Neuron (in vitro differentiated cells): ENCODE results near the gene TENT5C.

ENCODE experiments used
- H2AFZ ChIP-seq: one replicate; pipeline ENCODE4 v1.6.1; 2013; ENCODE audit warnings: low read depth, mild to moderate bottlenecking, inconsistent platforms, low read length, moderate library complexity
- H3K27me3 ChIP-seq: one replicate; pipeline ENCODE4 v1.6.1; 2013; ENCODE audit warnings: low read length; ENCODE audit not compliant: insufficient read depth
- H3K36me3 ChIP-seq: one replicate; pipeline ENCODE4 v1.6.1; 2013; ENCODE audit warnings: low read length; ENCODE audit not compliant: insufficient read depth
- H3K4me1 ChIP-seq: one replicate; pipeline ENCODE4 v1.6.1; 2013; ENCODE audit warnings: low read length; ENCODE audit not compliant: insufficient read depth
- H3K4me3 ChIP-seq: 2 replicates; pipeline ENCODE4 v1.5.1; 2013; ENCODE audit warnings: mild to moderate bottlenecking, low read length, moderate library complexity
- H3K9me3 ChIP-seq: one replicate; pipeline ENCODE4 v1.6.1; 2013; ENCODE audit warnings: low read length

The TENT5C gene

GRCh38 chr1:117669572-117669971, 63.7 kb downstream of the TENT5C start:
- no peaks in the 10 kb centered on the region for H3K9me3 ChIP-seq
- H3K27me3 ChIP-seq: no peaks in the 10 kb centered on the region
- no peak overlapping the region for H3K4me3 ChIP-seq

GRCh38 chr1:117670976-117671780, 65.3 kb downstream of the TENT5C start:
- H2AFZ ChIP-seq: no peak overlapping the region
- no peak overlapping the region for H3K4me3 ChIP-seq
- no peaks in the 10 kb centered on the region for H3K36me3 ChIP-seq
- H3K9me3 ChIP-seq: no peaks in the 10 kb centered on the region
- no peaks in the 10 kb centered on the region for H3K27me3 ChIP-seq
- H3K4me1 ChIP-seq: no peaks in the 10 kb centered on the region

More at GRCh38 chr1:117669572-117669971, 63.7 kb downstream of the TENT5C start:
- Histone ChIP-seq H2AFZ (no peak overlapping the region), H3K4me1 (no peaks in the 10 kb centered on the region), H3K36me3 (no peaks in the 10 kb centered on the region)

- Histone ChIP-seq H2AFZ (no peak overlapping the region), H3K36me3 (no peaks in the 10 kb centered on the region), H3K9me3 (no peaks in the 10 kb centered on the region), H3K27me3 (no peaks in the 10 kb centered on the region), H3K4me3 (no peak overlapping the region), H3K4me1 (no peaks in the 10 kb centered on the region)
Measured at GRCh38 chr1:117671781-117672501, 66.1 kb downstream of the TENT5C start.

- Histone ChIP-seq H3K9me3 (no peaks in the 10 kb centered on the region), H3K4me1 (no peaks in the 10 kb centered on the region), H3K4me3 (no peak overlapping the region), H3K36me3 (no peaks in the 10 kb centered on the region), H3K27me3 (no peaks in the 10 kb centered on the region), H2AFZ (no peak overlapping the region)
Measured at GRCh38 chr1:117672756-117673155, 66.9 kb downstream of the TENT5C start.

- Histone ChIP-seq H3K4me1 (no peaks in the 10 kb centered on the region), H2AFZ (no peak overlapping the region), H3K9me3 (no peaks in the 10 kb centered on the region), H3K36me3 (no peaks in the 10 kb centered on the region), H3K4me3 (no peak overlapping the region), H3K27me3 (no peaks in the 10 kb centered on the region)
Measured at GRCh38 chr1:117673405-117673804, 67.6 kb downstream of the TENT5C start.

GRCh38 chr1:117674521-117675400, 68.9 kb downstream of the TENT5C start:
- Histone ChIP-seq H3K36me3 (no peaks in the 10 kb centered on the region), H3K27me3 (no peaks in the 10 kb centered on the region), H2AFZ (no peak overlapping the region), H3K4me3 (no peak overlapping the region), H3K4me1 (no peaks in the 10 kb centered on the region), H3K9me3 (no peaks in the 10 kb centered on the region)

GRCh38 chr1:117675907-117676430, 70.1 kb downstream of the TENT5C start:
- H3K4me3 ChIP-seq: no peak overlapping the region
- no peaks in the 10 kb centered on the region for H3K9me3 ChIP-seq
- no peaks in the 10 kb centered on the region for H3K4me1 ChIP-seq
- no peaks in the 10 kb centered on the region for H3K36me3 ChIP-seq
- H3K27me3 ChIP-seq: no peaks in the 10 kb centered on the region
- no peak overlapping the region for H2AFZ ChIP-seq

GRCh38 chr1:117676615-117677130, 70.8 kb downstream of the TENT5C start:
- Histone ChIP-seq H3K36me3 (no peaks in the 10 kb centered on the region), H2AFZ (no peak overlapping the region), H3K4me3 (no peak overlapping the region), H3K9me3 (no peaks in the 10 kb centered on the region), H3K4me1 (no peaks in the 10 kb centered on the region), H3K27me3 (no peaks in the 10 kb centered on the region)
